Body of pancreas (tissue), 4 donors: ENCODE results near the gene ZNF608.

Experiments used
- CTCF ChIP-seq, 7 experiments: fragments of 450-650 bp in 4 of 7; fragments of 200-600 bp in 3 of 7; sonication (generic) in 3 of 7; IDR thresholded peaks; one replicate each; pipeline ENCODE4 v1.5.1; 2016 to 2019; ENCODE audit warnings: antibody characterized with exemption in 7 of 7
- POLR2A ChIP-seq, 3 donors: fragments of 450-650 bp; IDR thresholded peaks; one replicate each; pipeline ENCODE4 v1.6.1; 2016; ENCODE audit warnings: antibody characterized with exemption in 3 of 3, mild to moderate bottlenecking in 2 of 3

GRCh38 chr5:124789104-124789605, 42.7 kb upstream of the ZNF608 start:
- TF ChIP-seq POLR2A (IDR thresholded peaks at IDR 0.05) (no peak), CTCF (IDR thresholded peaks at IDR 0.05) (no peak)
